Gastroesophageal sphincter (tissue), 3 donors: ENCODE results near the gene RIBC1.

Source experiments
- CTCF ChIP-seq, 4 experiments: fragments of 200-600 bp in 2 of 4; fragments of 450-650 bp in 2 of 4; sonication (generic) in 1 of 4; IDR thresholded peaks; one replicate each; pipeline ENCODE4 v1.5.1; 2017 to 2019; ENCODE audit warnings: antibody characterized with exemption in 4 of 4, mild to moderate bottlenecking in 2 of 4, moderate library complexity in 2 of 4
- EP300 ChIP-seq: sonication (generic); formaldehyde crosslinking; IDR thresholded peaks from one replicate; pipeline ENCODE4 v1.6.1; 2017; ENCODE audit warnings: antibody characterized with exemption, mild to moderate bottlenecking

GRCh38 chrX:53479301-53479700 is 56.6 kb downstream of the RIBC1 start:
- TF ChIP-seq CTCF (IDR thresholded peaks at IDR 0.05), result no peak
- TF ChIP-seq EP300, result no peak
